SK-N-SH (cell line): ENCODE results near the gene MYLK.

Source experiments
- RCOR1 ChIP-seq: fragments of 150-350 bp; IDR thresholded peaks from 2 replicates; pipeline ENCODE4 v1.6.1; 2017; ENCODE audit warnings: antibody characterized with exemption, low read length
- RFX5 ChIP-seq: IDR thresholded peaks from 2 replicates; pipeline ENCODE4 v1.6.1; 2012; ENCODE audit warnings: mild to moderate bottlenecking, improper control_type of control experiment, low read length
- TAF1 ChIP-seq: IDR thresholded peaks from 2 replicates; pipeline ENCODE4 v1.6.1; 2012; ENCODE audit warnings: low read depth, mild to moderate bottlenecking, low read length, moderate library complexity, borderline replicate concordance

- no peak for TF ChIP-seq TAF1
- no peak for TF ChIP-seq RCOR1
- no peak for TF ChIP-seq RFX5
These were observed 29.2 kb downstream of the MYLK start for GRCh38 chr3:123854905-123855304.
